22Rv1 (cell line): ENCODE data around the gene TOP3B.

ENCODE experiments used
- H3K27ac ChIP-seq: fragments of 450-650 bp; 2 replicates; pipeline ENCODE4 v1.5.1; 2017
- CTCF ChIP-seq: fragments of 450-650 bp; IDR thresholded peaks from 2 replicates; pipeline ENCODE4 v1.5.1; 2017; ENCODE audit warnings: mild to moderate bottlenecking
- ZFX ChIP-seq: fragments of 450-650 bp; IDR thresholded peaks from 2 replicates; pipeline ENCODE4 v1.6.1; 2017; ENCODE audit warnings: antibody characterized with exemption, borderline replicate concordance

TOP3B gene

GRCh38 chr22:21936151-21936775 is 46.3 kb downstream of the TOP3B start:
- no peak for TF ChIP-seq CTCF
- no peak for TF ChIP-seq ZFX
- no peak overlapping the region for H3K27ac ChIP-seq

GRCh38 chr22:21933910-21934309 is 48.7 kb downstream of the TOP3B start:
- TF ChIP-seq CTCF (no peak), ZFX (no peak)
- H3K27ac ChIP-seq = no peak overlapping the region

GRCh38 chr22:21933413-21933812 is 49.2 kb downstream of the TOP3B start:
- TF ChIP-seq CTCF (no peak), ZFX (no peak)
- H3K27ac ChIP-seq = no peak overlapping the region

GRCh38 chr22:21932347-21932746 is 50.2 kb downstream of the TOP3B start:
- no peak overlapping the region for H3K27ac ChIP-seq
- TF ChIP-seq ZFX = no peak
- no peak for TF ChIP-seq CTCF

GRCh38 chr22:21931056-21931455 is 51.5 kb downstream of the TOP3B start:
- TF ChIP-seq CTCF (no peak), ZFX (no peak)
- H3K27ac ChIP-seq = no peak overlapping the region

GRCh38 chr22:21929253-21929652 is 53.3 kb downstream of the TOP3B start:
- no peak for TF ChIP-seq CTCF
- no peak for TF ChIP-seq ZFX
- H3K27ac ChIP-seq = no peak overlapping the region

GRCh38 chr22:21928048-21928447 is 54.5 kb downstream of the TOP3B start:
- no peak overlapping the region for H3K27ac ChIP-seq
- no peak for TF ChIP-seq CTCF
- TF ChIP-seq ZFX = no peak
